CD4-positive, alpha-beta T cell treated with Interleukin-17A for 4 hours (primary cell): ENCODE measurements around the gene KLK15.

Experiments used
- DNase-seq: peaks from one replicate; pipeline ENCODE4 v3.0.0-alpha.2; 2020; ENCODE audit warnings: mixed read lengths

The KLK15 gene, protein sequence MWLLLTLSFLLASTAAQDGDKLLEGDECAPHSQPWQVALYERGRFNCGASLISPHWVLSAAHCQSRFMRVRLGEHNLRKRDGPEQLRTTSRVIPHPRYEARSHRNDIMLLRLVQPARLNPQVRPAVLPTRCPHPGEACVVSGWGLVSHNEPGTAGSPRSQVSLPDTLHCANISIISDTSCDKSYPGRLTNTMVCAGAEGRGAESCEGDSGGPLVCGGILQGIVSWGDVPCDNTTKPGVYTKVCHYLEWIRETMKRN

DNA sequence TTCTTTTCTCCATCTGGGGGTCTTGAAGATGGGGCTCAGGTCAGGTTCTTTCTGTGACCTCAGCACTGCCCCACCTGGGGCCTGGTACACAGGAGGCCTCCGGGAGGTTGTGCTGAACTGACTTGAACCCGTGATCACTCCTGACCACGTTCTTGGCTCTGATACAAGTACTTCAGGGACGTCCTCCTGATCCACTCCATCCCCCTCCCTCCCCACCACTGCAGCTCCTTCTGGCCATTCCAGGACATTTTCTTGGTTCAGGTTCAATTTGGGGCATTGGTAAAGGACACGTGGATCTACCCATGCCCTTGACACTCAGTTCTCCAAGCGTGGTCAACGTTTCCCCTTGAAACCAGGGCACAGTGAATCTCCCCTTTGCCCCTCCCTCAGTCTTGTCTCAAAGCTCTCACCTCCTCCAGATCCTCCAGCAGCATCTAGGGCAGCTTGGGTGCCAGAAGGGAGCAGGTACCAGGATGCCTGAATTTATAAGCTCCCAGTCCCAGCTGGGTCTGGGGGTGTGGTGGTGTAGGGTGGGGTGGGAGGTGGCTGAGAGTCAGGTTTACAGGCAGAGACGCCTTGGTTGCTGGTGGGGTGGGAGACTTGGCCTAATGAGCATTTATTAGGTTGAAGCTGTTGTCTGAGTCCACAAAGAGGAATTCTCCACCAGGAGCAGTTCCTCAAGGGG, at the start of gene KLK15:
TSS of gene KLK15 (minus strand) at position 458 of the 685 bp plus-strand sequence. CDS start 2,082 bp downstream, outside the sequence.
- no peak for DNase-seq

DNA sequence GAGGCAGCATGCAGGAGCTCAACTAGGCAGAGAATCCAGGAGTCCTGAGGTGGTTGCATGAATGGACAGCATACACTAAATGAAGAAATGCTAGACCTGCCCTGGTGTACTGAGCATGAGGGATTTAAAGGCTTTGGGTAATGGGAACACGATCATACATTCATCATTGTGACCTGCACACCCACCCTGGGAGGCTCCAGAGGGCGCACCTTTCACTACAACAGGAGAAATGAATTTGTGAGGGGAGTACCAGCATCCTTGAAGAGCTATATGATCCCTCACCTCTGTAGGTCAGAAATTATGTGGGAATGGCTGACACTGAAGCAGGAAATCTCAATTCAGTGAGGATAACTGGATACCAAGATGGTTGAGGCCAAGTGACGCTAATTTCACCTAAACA, 48.8 kb upstream of the KLK15 start:
- no peak for DNase-seq

DNA sequence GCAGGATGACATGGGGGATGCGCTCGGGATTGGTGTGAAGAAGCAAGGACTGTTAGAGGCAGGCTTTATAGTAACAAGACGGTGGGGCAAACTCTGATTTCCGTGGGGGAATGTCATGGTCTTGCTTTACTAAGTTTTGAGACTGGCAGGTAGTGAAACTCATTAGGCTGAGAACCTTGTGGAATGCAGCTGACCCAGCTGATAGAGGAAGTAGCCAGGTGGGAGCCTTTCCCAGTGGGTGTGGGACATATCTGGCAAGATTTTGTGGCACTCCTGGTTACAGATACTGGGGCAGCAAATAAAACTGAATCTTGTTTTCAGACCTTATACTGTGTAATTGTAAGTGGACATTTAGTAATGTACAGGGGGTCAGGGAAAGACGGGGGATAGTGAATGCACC, 46.9 kb upstream of the KLK15 start:
- no peak for DNase-seq

DNA sequence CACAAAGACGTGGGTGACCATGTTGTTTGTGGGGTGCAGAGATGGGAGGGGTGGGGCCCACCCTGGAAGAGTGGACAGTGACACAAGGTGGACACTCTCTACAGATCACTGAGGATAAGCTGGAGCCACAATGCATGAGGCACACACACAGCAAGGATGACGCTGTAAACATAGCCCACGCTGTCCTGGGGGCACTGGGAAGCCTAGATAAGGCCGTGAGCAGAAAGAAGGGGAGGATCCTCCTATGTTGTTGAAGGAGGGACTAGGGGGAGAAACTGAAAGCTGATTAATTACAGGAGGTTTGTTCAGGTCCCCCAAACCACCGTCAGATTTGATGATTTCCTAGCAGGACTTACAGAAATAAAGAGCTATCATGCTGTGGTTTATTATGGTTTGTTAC, 45.5 kb upstream of the KLK15 start:
- no peak for DNase-seq

DNA sequence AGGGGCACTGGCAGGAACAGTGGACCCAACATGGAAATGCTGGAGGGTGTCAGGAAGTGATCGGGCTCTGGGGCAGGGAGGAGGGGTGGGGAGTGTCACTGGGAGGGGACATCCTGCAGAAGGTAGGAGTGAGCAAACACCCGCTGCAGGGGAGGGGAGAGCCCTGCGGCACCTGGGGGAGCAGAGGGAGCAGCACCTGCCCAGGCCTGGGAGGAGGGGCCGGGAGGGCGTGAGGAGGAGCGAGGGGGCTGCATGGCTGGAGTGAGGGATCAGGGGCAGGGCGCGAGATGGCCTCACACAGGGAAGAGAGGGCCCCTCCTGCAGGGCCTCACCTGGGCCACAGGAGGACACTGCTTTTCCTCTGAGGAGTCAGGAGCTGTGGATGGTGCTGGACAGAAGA, 44.0 kb upstream of the KLK15 start:
- DNase-seq: no peak

DNA sequence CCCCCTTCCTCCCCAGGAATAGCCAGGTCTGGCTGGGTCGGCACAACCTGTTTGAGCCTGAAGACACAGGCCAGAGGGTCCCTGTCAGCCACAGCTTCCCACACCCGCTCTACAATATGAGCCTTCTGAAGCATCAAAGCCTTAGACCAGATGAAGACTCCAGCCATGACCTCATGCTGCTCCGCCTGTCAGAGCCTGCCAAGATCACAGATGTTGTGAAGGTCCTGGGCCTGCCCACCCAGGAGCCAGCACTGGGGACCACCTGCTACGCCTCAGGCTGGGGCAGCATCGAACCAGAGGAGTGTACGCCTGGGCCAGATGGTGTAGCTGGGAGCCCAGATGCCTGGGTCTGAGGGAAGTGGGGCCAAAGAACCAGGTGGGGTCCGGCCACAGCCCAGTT, 43.1 kb upstream of the KLK15 start:
- DNase-seq: no peak

DNA sequence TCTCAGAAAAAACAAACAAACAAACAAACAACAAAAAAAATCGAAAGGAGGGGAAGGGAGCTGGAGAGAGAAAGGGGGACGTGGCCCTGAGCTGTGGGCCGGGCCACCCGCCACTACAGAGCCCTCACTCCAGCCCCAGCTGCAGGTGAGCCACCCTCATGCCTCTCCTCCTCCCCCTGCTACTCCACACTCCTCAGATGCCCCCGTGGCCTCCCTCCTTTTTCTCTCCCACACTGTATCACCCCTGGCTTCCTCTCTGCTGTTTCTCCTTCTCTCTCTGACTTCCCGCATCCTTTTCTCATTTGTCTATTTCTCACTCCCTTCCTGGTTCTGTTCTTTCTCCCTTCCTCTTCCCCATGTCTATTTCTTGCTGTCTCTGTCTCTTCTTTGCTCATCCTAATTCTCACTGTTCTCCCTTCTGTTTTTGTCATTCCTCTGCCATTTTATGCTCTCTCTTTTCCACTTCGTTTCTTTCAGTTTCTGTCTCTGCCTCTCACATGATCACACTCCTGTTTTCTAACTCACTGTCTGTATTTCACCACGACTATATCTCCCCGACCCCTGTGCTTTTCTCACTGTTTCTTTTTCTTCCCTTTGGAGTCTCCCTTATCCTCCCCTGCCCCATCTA, 42.5 kb upstream of the KLK15 start:
- no peak for DNase-seq

DNA sequence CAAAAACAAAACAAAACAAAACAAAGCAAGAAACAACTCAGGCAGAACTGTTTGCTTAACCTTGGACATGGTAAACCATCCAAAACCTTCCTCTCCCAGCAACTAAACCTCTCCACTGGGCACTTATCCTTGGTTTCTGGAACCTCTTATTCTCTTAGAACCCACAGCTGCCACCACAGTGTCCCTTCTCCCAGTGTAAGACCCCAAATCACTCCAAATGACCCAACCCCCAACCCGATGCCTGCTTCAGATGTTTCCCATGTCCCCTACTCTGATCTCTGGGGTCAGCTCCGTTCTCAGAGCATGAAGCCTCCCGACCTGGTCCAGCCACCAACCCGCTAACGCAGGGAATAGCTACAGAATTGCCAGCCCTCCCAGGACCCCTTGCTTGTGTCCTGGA, 40.8 kb upstream of the KLK15 start:
- DNase-seq: no peak

DNA sequence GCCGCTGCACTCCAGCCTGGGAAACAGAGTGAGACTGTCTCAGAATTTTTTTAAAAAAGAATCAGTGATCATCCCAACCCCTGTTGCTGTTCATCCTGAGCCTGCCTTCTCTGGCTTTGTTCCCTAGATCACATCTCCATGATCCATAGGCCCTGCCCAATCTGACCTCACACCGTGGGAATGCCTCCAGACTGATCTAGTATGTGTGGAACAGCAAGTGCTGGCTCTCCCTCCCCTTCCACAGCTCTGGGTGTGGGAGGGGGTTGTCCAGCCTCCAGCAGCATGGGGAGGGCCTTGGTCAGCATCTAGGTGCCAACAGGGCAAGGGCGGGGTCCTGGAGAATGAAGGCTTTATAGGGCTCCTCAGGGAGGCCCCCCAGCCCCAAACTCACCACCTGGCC, 39.7 kb upstream of the KLK15 start, which contains the start of gene KLK2:
TSS of gene KLK2 (plus strand) at position 384 of the 400 bp plus-strand sequence. CDS start 35 bp downstream, outside the sequence.
- DNase-seq: no peak

DNA sequence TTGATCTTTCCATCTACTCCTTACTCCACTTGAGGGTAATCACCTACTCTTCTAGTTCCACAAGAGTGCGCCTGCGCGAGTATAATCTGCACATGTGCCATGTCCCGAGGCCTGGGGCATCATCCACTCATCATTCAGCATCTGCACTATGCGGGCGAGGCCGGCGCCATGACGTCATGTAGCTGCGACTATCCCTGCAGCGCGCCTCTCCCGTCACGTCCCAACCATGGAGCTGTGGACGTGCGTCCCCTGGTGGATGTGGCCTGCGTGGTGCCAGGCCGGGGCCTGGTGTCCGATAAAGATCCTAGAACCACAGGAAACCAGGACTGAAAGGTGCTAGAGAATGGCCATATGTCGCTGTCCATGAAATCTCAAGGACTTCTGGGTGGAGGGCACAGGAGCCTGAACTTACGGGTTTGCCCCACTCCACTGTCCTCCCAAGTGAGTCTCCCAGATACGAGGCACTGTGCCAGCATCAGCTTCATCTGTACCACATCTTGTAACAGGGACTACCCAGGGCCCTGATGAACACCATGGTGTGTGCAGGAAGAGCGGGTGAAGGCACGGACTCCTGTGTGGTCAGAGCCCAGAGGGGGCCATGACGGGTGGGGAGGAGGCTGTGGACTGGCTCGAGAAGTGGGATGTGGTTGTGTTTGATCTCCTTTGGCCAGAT, 37.2 kb upstream of the KLK15 start:
- DNase-seq: no peak

DNA sequence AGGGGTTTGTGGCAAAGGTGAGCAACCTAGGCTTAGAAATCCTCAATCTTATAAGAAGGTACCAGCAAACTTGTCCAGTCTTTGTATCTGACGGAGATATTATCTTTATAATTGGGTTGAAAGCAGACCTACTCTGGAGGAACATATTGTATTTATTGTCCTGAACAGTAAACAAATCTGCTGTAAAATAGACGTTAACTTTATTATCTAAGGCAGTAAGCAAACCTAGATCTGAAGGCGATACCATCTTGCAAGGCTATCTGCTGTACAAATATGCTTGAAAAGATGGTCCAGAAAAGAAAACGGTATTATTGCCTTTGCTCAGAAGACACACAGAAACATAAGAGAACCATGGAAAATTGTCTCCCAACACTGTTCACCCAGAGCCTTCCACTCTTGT, 36.1 kb upstream of the KLK15 start:
- no peak for DNase-seq

DNA sequence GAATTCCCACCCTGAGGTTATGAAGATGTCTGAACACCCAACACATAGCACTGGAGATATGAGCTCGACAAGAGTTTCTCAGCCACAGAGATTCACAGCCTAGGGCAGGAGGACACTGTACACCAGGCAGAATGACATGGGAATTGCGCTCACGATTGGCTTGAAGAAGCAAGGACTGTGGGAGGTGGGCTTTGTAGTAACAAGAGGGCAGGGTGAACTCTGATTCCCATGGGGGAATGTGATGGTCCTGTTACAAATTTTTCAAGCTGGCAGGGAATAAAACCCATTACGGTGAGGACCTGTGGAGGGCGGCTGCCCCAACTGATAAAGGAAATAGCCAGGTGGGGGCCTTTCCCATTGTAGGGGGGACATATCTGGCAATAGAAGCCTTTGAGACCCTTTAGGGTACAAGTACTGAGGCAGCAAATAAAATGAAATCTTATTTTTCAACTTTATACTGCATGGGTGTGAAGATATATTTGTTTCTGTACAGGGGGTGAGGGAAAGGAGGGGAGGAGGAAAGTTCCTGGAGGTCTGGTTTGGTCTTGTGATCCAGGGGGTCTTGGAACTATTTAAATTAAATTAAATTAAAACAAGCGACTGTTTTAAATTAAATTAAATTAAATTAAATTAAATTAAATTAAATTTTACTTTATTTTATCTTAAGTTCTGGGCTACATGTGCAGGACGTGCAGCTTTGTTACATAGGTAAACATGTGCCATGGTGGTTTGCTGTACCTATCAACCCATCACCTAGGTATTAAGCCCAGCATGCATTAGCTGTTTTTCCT, 28.3 kb upstream of the KLK15 start:
- DNase-seq: no peak

DNA sequence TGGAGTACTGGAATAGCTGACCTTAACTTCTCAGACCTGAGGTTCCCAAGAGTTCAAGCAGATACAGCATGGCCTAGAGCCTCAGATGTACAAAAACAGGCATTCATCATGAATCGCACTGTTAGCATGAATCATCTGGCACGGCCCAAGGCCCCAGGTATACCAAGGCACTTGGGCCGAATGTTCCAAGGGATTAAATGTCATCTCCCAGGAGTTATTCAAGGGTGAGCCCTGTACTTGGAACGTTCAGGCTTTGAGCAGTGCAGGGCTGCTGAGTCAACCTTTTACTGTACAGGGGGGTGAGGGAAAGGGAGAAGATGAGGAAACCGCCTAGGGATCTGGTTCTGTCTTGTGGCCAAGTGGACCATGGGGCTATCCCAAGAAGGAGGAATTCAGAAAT, 27.6 kb upstream of the KLK15 start:
- DNase-seq: no peak

DNA sequence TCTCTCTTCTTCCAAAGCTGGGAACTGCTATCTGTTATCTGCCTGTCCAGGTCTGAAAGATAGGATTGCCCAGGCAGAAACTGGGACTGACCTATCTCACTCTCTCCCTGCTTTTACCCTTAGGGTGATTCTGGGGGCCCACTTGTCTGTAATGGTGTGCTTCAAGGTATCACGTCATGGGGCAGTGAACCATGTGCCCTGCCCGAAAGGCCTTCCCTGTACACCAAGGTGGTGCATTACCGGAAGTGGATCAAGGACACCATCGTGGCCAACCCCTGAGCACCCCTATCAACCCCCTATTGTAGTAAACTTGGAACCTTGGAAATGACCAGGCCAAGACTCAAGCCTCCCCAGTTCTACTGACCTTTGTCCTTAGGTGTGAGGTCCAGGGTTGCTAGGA, 26.5 kb upstream of the KLK15 start:
- no peak for DNase-seq

DNA sequence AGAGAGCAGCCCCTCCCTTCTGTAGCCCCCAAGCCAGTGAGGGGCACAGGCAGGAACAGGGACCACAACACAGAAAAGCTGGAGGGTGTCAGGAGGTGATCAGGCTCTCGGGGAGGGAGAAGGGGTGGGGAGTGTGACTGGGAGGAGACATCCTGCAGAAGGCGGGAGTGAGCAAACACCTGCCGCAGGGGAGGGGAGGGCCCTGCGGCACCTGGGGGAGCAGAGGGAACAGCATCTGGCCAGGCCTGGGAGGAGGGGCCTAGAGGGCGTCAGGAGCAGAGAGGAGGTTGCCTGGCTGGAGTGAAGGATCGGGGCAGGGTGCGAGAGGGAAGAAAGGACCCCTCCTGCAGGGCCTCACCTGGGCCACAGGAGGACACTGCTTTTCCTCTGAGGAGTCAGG, 25.5 kb upstream of the KLK15 start:
- DNase-seq: no peak

DNA sequence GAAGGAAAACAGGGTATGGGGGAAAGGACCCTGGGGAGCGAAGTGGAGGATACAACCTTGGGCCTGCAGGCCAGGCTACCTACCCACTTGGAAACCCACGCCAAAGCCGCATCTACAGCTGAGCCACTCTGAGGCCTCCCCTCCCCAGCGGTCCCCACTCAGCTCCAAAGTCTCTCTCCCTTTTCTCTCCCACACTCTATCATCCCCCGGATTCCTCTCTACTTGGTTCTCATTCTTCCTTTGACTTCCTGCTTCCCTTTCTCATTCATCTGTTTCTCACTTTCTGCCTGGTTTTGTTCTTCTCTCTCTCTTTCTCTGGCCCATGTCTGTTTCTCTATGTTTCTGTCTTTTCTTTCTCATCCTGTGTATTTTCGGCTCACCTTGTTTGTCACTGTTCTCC, 24.0 kb upstream of the KLK15 start:
- no peak for DNase-seq

DNA sequence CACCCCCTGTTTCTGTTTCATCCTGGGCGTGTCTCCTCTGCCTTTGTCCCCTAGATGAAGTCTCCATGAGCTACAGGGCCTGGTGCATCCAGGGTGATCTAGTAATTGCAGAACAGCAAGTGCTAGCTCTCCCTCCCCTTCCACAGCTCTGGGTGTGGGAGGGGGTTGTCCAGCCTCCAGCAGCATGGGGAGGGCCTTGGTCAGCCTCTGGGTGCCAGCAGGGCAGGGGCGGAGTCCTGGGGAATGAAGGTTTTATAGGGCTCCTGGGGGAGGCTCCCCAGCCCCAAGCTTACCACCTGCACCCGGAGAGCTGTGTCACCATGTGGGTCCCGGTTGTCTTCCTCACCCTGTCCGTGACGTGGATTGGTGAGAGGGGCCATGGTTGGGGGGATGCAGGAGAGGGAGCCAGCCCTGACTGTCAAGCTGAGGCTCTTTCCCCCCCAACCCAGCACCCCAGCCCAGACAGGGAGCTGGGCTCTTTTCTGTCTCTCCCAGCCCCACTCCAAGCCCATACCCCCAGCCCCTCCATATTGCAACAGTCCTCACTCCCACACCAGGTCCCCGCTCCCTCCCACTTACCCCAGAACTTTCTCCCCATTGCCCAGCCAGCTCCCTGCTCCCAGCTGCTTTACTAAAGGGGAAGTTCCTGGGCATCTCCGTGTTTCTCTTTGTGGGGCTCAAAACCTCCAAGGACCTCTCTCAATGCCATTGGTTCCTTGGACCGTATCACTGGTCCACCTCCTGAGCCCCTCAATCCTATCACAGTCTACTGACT, 21.4 kb upstream of the KLK15 start, which contains the start of gene KLK3:
TSS of gene KLK3 (plus strand) at position 280 of the 775 bp plus-strand sequence. CDS start at position 321, 41 bp downstream.
- no peak for DNase-seq

DNA sequence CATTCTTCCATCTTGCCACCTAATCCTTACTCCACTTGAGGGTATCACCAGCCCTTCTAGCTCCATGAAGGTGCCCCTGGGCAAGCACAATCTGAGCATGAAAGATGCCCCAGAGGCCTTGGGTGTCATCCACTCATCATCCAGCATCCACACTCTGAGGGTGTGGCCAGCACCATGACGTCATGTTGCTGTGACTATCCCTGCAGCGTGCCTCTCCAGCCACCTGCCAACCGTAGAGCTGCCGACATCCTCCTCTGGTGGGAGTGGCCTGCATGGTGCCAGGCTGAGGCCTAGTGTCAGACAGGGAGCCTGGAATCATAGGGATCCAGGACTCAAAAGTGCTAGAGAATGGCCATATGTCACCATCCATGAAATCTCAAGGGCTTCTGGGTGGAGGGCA, 18.2 kb upstream of the KLK15 start:
- no peak for DNase-seq

DNA sequence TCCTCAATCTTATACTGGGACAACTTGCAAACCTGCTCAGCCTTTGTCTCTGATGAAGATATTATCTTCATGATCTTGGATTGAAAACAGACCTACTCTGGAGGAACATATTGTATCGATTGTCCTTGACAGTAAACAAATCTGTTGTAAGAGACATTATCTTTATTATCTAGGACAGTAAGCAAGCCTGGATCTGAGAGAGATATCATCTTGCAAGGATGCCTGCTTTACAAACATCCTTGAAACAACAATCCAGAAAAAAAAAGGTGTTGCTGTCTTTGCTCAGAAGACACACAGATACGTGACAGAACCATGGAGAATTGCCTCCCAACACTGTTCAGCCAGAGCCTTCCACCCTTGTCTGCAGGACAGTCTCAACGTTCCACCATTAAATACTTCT, 17.4 kb upstream of the KLK15 start:
- no peak for DNase-seq

DNA sequence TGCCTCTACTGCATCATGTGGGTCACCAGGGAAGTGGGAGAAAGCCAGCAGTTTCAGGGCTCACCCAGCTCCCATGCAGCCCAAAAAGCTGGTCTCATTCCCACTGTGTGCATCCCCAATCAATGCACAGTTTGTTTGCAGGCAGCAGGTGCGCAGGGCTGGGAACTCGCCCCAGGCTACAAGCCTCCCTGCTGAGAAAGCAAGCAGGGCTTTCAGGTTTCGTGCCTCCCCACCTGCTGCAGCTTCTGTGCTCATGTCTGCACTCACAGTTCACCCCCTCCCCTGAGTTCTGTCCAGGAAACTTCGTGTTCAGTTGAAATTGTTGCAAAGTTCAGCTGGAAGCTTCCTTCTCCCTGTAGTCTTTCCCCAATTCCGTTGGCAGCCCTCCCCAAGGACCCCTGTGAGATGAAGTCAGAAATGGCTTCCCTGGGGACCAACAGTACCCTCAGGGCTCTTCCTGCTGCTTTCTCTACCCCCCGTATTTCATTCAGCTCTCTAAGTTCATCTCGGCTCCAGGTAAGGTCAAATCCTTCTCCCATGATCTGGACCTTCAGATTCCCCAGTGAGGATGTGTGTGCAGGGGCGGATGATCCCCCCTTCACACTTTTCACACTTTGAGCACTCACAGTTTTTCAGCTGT, 11.0 kb upstream of the KLK15 start:
- no peak for DNase-seq

DNA sequence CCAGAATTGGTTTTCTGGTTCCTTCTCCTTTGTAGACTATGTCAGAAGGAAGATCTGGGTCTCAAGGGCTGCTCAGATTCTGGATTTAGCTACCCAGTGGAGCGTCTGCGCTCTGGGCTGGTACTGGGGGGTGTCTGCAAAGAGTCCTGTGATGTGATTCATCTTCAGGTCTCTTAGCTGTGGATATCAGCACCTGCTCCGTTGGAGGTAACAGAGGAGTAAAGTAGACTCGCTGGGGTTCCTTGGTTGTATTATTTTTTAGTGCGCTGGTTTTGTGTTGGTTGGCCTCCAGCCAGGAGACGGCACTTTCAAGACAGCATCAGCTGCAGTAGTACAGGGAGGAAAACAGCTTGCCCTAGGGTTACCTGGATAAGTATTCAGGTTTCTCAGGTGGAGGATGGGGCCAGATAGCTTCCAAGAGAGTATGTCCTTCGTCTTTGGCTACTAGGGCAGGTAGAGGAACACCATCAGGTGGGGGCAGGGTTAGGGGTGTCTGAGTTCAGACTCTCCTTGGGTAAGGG, 10.4 kb upstream of the KLK15 start:
- no peak for DNase-seq
